Myocyte (in vitro differentiated cells): ENCODE data around the gene NUP85. TPM values are rescaled to one million over a fixed set of nuclear protein-coding genes. Genes with fewer than 3 reads are reported as not detected.
"Not testable (repeated sequence)": the region's sequence is repeated elsewhere in the genome, so short reads cannot be mapped to it uniquely, and the experiment has no call there.

Experiments used
- DNase-seq: peaks from one replicate; pipeline ENCODE4 v3.0.0-alpha.2; 2012; ENCODE audit warnings: low read depth
- total RNA-seq: library from RNA; depleted of rRNA; stranded (reverse); fragments of >200 nt; gene quantifications from 2 replicates; pipeline ENCODE4 v1.2.3, GENCODE V29; 2014

Gene NUP85
- total RNA-seq, 1 donor from 2014 or later: 26.1 TPM

DNA sequence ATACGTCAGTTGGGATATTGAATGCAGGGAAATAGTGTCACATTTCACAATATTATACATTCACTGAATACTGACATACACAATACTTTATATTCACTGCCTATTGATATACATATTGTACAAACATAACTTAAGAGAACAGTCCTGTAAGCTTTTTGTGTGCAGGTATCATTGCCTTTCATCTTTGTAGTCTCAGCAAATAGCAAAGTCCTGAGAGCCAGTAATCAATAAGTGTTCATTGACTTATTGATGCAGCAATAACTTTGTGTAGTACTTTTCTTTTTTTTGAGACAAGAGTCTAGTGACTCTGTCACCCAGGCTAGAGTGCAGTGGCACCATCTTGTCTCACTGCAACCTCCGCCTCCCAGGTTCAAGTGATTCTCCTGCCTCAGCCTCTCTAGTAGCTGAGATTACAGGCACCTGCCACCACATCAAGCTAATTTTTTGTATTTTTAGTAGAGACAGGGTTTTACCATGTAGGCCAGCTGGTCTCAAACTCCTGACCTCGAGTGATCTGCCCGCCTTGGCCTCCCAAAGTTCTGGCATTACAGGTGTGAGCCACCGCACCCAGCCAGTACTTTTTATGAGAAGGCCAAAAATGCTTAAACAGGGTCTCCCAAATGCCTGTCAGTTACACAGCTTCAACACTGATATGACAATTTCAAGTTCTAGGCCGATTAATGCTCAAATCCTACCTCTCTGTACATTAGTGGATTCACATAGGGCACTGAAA is 5.4 kb upstream of the NUP85 start:
- no peak for DNase-seq

DNA sequence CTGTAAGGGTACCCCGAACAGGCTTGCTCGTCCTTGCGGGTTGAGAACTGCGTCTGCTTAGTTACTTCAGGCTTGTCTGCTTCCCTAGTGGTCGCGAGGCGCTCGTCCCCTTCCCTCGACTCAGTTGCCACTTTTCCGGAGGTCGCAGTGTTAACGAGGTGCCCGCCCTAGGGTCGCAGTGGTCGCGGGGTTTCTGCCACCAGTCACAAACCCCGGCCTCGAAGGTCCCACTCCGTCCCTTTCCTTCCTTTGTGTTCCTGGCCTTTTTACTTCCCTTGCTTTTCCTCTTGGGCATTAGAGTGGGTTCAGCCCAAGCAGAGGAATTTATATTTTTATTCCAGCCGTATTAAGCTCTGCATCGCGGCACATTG is 299 bp downstream of the NUP85 start:
- DNase-seq: no peak

GRCh38 chr17:75207050-75207407 is 1.6 kb downstream of the NUP85 start:
- DNase-seq: not testable (repeated sequence)

GRCh38 chr17:75207760-75208159 is 2.3 kb downstream of the NUP85 start:
- DNase-seq: no peak

DNA sequence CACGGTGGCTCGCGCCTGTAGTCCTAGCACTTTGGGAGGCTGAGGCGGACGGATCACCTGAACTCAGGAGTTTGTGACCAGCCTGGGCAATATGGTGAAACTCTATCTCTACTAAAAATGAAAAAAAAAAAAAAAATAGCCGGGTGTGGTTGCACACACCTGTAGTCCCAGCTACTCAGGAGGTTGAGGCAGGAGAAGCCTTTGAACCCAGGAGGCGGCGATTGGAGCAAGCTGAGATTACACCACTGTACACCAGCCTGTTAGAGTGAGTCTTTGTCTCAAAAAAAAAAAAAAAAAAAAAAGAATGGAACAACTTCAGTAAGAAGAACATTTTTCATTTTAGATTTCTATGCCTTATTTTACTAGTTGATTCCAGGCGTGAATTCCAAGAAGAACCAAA is 2.7 kb downstream of the NUP85 start:
- DNase-seq: no peak

GRCh38 chr17:75209061-75209460 is 3.6 kb downstream of the NUP85 start:
- no peak for DNase-seq

DNA sequence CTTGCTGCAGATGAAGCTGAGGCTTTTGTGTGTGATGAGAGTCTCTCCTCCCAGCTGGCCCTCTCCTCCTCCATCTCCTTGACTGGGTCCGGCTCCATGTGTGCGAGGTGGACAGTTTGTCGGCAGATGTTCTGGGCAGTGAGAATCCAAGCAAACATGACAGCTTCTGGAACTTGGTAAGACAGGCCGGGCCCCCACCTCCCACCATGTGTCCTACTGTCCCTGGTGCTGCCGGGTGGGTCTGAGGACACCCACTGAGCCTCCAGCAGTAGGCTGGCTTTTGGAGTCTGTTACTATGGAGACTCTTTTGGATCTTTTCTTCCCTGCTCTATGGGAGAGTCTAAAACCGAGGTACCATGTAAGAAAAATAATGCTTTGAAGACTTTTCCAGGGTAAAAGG is 12.7 kb downstream of the NUP85 start:
- no peak for DNase-seq

DNA sequence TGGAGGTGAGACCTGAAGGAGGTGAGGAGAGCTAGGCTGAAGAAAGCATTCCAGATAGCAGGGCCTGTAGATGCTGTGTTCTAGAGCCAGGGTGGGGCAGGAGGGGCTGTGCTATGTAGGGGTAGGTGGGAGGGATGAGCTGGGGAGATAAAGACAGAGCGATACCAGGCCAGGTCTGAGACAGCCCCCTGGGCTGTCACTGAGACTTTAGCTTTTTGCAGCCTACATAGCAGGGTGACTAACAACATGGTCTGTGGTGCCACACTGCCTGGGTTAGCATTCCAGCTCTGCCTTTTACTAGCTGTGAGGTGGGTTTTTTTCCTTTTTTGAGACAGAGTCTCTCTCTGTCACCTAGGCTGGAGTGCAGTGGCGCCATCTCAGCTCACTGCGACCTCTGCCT is 14.3 kb downstream of the NUP85 start:
- DNase-seq: no peak

DNA sequence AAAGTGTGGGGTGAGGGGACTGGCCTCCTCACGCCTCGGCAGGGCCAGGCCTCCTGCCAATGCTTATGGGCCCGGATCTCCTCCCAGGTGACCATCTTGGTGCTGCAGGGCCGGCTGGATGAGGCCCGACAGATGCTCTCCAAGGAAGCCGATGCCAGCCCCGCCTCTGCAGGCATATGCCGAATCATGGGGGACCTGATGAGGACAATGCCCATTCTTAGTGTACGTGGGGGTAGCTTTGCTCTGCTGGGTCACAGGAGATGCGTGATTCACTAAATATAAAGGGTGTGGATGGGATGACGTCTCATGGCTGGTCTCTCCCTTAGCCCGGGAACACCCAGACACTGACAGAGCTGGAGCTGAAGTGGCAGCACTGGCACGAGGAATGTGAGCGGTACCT is 19.5 kb downstream of the NUP85 start:
- DNase-seq: no peak

DNA sequence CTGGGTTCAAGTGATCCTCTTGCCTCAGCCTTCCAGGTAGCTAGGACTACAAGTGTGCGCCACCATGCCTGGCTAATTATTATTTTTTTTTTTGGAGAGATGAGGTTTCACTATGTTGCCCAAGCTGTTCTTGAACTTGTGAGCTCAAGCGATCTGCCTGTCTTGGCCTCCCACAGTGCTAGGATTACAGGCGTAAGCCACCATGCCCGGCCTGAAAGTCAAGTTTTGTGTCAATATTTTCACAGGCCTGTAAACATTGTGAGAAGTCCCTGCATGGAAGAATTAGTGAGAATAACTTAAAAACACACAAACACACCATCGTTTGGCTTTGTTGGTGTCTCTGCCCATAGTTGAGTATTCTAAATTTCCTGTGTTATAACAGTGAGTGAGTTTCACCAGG is 22.2 kb downstream of the NUP85 start:
- no peak for DNase-seq

GRCh38 chr17:75228305-75228704 is 22.8 kb downstream of the NUP85 start:
- DNase-seq: no peak

- DNase-seq: no peak
Measured at GRCh38 chr17:75228847-75229246, 23.4 kb downstream of the NUP85 start.

GRCh38 chr17:75231071-75231470 is 25.6 kb downstream of the NUP85 start:
- no peak for DNase-seq

GRCh38 chr17:75231741-75232464 is 26.4 kb downstream of the NUP85 start:
- no peak for DNase-seq

DNA sequence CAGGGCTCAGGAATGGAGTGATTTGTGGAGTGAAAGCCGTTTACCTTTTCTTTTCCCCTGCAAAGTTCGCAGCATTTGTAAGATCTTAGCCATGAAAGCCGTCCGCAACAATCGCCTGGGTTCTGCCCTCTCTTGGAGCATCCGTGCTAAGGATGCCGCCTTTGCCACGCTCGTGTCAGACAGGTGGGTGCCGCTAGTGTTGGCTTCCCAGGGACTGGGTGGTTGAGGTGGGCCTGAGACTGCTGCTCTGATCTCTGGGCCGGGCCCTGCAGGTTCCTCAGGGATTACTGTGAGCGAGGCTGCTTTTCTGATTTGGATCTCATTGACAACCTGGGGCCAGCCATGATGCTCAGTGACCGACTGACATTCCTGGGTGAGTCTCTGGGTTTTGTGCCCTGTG is 27.3 kb downstream of the NUP85 start:
- DNase-seq: no peak

- peak; percentile 37 for DNase-seq
Measured at GRCh38 chr17:75237100-75238014, 31.9 kb downstream of the NUP85 start.

DNA sequence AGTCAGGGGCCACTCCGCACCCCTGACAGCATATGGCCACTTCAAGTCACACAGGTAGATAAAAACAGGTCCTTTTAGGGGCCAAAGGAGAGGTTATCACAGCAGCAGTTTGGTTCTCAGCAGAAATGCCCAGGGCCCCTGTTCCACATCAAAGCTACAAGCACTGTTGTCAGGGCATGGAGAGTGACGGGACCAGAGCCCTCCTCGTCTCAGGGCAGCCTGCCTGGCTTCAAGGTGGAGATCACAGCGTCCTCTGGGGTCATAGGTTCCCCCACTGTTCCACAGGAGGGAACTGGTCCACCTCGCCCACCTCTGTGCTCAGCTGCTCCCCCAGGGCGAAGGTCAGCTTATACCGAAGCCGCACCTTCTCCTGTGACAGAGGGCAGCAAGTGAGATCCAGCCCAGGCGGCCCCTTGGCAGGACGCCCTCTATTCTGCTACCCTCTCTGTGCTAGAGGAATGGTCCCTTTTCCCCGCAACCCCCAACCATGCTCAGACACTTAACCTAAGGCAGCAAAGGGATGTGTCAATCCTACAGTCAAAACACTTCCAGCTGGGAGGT is 32.6 kb downstream of the NUP85 start:
- no peak for DNase-seq

DNA sequence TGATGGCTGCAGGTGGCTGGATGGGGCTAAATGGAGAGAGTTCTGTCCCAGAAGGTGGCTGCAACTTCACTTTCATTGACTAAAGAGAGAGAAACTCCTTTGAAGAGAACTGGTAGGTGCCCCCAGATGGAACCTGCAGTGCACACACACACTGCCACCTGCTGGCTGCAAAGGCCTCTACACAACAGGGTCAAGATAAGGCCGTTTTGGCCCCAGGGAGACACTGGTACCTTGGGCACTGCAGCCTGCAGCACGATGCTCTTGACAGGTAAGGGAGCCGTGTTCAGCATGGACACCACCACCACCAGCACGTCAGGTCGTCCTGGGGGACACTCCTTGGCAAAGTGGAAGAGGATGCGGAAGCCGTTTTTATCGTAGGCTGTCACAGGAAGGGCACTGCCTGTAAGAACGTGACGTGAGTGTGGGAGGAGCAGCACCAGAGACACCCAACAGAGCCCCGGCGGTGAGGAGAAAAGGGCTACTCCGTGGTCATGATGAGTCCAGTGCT is 33.3 kb downstream of the NUP85 start:
- DNase-seq: peak; percentile 48

- no peak for DNase-seq
Measured at GRCh38 chr17:75239214-75239613, 33.7 kb downstream of the NUP85 start.

DNA sequence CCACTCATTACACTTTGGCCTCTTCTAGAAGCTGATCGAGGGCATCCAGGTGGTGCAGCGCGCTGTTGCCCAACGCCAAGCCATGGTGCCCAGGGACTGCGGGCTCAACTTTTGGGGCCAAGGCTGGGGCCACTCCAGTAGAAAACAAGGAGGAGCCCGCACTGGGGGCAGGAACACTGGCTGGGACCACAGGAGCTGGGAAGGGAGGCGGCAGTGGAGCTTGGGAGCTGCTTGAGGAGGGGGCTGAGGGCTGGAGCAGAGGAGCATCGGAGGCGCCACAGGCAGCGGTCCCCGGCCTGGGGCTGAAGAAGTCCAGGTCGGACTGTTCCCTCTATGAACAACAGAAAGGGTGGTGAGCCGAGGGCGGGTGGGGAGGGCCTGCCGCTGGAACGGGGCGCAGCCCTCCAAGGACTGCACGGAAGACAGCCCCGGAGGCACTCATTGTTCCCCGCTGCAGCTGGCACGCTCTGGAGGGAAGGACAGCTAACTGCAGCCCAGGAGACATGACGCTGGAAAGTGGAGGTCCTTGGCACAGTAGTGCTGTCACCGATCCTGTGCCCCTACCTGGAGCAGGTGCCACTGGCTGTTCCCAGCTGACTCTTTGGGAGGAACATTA is 34.4 kb downstream of the NUP85 start:
- no peak for DNase-seq
